Measurements from ENCODE around the gene COL23A1.

- TF ChIP-seq POLR2A (IDR thresholded peaks at IDR 0.05; ENCODE audit: low read length) = no peak
- TF ChIP-seq GATA1 (IDR thresholded peaks at IDR 0.05; ENCODE audit: low read depth, low read length) = no peak
Observed at GRCh38 chr5:178271726-178272479, 318.3 kb downstream of the COL23A1 start.
